H1 (cell line): ENCODE data around the gene HNRNPCL4.
"Not testable (repeated sequence)": the region's sequence is repeated elsewhere in the genome, so short reads cannot be mapped to it uniquely, and the experiment has no call there.

ENCODE experiments used
- POLR2A ChIP-seq, 2 experiments: IDR thresholded peaks; 1 replicate in 1 of 2; 2 replicates in 1 of 2; pipeline ENCODE4 v1.6.1; 2011; ENCODE audit warnings: low read depth in 2 of 2, low read length in 2 of 2, mild to moderate bottlenecking in 2 of 2; ENCODE audit errors: control extremely low read depth in 1 of 2
- TF ChIP-seq, protein P1 (sequence below), 3 experiments: IDR thresholded peaks; 1 replicate in 2 of 3; 2 replicates in 1 of 3; pipeline versions ENCODE4 v1.5.1 to v1.6.1; 2011; ENCODE audit warnings: low read length in 3 of 3, mild to moderate bottlenecking in 3 of 3, inconsistent platforms in 2 of 3, low read depth in 1 of 3, moderate library complexity in 1 of 3; ENCODE audit not compliant: insufficient read depth in 1 of 3; ENCODE audit errors: control extremely low read depth in 1 of 3

DNA sequence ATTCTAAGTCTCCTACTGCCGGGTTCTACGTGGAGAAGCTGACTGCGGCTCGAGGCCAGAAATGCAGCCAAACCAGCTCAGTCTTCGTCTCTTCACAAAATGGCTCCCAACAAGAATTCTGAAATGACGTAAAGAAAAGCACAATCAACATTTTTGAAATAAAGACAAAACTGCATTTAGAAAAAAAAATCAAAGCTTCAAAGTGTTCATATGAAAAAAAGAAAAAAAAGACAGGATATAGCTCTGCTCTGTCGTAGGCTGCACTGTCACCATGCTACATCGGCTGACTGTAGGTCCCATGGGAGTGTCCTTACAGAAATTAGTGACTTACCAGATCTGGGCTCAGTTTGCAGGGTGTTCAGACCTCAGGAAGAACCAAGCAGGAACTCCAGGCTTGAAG is at the start of gene HNRNPCL4:
- TF ChIP-seq, protein P1, sequence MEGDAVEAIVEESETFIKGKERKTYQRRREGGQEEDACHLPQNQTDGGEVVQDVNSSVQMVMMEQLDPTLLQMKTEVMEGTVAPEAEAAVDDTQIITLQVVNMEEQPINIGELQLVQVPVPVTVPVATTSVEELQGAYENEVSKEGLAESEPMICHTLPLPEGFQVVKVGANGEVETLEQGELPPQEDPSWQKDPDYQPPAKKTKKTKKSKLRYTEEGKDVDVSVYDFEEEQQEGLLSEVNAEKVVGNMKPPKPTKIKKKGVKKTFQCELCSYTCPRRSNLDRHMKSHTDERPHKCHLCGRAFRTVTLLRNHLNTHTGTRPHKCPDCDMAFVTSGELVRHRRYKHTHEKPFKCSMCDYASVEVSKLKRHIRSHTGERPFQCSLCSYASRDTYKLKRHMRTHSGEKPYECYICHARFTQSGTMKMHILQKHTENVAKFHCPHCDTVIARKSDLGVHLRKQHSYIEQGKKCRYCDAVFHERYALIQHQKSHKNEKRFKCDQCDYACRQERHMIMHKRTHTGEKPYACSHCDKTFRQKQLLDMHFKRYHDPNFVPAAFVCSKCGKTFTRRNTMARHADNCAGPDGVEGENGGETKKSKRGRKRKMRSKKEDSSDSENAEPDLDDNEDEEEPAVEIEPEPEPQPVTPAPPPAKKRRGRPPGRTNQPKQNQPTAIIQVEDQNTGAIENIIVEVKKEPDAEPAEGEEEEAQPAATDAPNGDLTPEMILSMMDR (IDR thresholded peaks at IDR 0.05; ENCODE audit: control extremely low read depth in 1 of 3, insufficient read depth in 1 of 3, low read depth in 1 of 3, low read length in 3 of 3): not testable (repeated sequence)
- TF ChIP-seq POLR2A (IDR thresholded peaks at IDR 0.05; ENCODE audit: control extremely low read depth in 1 of 2, low read depth in 2 of 2, low read length in 2 of 2): not testable (repeated sequence)
